ENCODE data around the gene SEMA3G. TPM values are rescaled to one million over a fixed set of nuclear protein-coding genes. Genes with fewer than 3 reads are reported as not detected.

Gene SEMA3G
- total and polyA plus RNA-seq, 8 donors: 5.7 to 36.5 (median 6.9) TPM

DNA sequence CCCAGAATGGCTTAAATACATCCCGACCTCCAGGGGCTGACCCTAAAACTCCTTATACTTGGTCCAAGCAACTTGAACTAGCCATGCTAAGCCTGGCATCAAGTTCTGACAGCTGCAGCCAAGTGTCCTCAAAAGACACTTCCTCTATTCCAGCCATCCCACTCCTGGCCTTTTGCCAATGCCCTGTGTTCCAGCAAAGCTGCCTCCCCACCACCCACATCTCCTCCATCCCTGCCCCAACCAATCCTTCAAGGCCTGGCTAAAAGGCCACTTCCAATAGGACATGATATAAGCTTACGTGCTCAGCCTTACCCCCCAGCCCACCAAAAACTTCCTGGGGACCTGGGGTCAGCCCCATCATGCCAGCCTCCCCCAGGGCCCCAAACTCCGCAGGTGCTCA, 40.9 kb downstream of the SEMA3G start:
- Histone ChIP-seq H3K36me3 (peaks cover 0 to 92% of the 10 kb centered on the region in 2 donors), H3K4me3 (no peak overlapping the region), H3K27me3 (no peaks in the 10 kb centered on the region), H3K9me3 (no peaks in the 10 kb centered on the region), H3K27ac (no peak overlapping the region), H3K4me1 (peaks cover 9 to 27% of the 10 kb centered on the region in 2 donors)
- TF ChIP-seq, protein P1, sequence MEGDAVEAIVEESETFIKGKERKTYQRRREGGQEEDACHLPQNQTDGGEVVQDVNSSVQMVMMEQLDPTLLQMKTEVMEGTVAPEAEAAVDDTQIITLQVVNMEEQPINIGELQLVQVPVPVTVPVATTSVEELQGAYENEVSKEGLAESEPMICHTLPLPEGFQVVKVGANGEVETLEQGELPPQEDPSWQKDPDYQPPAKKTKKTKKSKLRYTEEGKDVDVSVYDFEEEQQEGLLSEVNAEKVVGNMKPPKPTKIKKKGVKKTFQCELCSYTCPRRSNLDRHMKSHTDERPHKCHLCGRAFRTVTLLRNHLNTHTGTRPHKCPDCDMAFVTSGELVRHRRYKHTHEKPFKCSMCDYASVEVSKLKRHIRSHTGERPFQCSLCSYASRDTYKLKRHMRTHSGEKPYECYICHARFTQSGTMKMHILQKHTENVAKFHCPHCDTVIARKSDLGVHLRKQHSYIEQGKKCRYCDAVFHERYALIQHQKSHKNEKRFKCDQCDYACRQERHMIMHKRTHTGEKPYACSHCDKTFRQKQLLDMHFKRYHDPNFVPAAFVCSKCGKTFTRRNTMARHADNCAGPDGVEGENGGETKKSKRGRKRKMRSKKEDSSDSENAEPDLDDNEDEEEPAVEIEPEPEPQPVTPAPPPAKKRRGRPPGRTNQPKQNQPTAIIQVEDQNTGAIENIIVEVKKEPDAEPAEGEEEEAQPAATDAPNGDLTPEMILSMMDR (IDR thresholded peaks at IDR 0.05): no peak
- no peak for DNase-seq
- intact Hi-C loops (cut with DNase I): no loop called here
- ATAC-seq: no peak

DNA sequence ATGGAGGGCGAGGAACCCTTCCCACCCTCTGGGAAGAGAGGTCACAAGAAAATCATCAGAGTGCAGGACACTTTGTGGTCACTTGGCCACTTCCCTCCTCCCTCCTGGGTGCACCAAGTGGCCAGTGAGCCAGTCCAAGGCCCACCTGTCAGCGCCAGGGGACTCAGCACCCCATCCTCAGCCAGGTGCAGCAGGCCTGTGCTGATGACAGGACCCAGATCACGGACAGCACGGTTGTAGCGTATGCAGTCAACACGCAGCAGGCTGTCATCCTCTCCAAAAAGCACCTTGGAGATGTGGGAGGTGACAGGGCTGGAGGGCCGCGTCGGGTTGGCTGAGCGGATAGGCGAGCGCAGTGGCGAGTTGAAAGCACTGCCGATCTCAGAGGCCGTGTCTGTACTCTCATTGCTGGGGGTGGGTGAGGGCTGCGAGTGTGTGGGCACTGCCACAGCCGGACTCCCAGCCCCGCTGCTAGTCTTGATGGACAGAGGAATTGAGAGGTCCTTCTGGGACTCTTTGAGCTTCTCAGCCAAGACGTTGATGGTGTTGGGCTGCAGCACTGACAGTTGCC, 41.5 kb downstream of the SEMA3G start:
- intact Hi-C loops (cut with DNase I): no loop called here
- H3K27ac ChIP-seq: no peak overlapping the region
- no peaks in the 10 kb centered on the region for H3K9me3 ChIP-seq
- TF ChIP-seq, protein P1 (IDR thresholded peaks at IDR 0.05): no peak
- no peak for ATAC-seq
- peaks cover 0 to 98% of the 10 kb centered on the region in 2 donors for H3K36me3 ChIP-seq
- no peaks in the 10 kb centered on the region for H3K27me3 ChIP-seq
- no peak for DNase-seq
- peaks cover 3 to 21% of the 10 kb centered on the region in 2 donors for H3K4me1 ChIP-seq
- no peak overlapping the region for H3K4me3 ChIP-seq

DNA sequence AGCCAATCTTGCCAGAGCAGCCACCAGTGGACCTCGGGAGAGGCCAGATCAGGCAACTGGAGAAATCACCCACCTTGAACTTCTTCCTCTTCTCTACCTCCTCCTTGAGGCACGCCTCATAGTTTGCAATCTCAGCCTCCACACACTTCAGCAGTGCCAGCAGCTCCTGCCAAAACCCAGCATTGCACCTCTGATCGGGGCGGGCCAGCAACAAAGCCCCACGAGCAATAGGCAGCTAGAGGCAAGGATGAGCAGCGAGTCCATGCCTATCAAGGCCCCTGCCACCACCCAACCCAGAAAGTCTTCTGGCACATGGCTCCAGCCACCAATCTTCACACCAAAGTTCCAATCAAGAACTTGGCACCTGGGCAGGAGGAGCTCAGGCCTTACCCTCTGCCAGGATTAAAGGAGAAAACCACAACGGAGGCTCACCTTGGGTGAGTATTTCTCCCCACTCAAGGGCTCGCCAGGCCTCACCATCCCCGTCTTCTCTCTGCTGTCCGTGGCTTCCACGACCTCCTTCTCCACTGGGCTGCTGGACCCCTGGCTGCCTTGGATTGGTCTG, 42.1 kb downstream of the SEMA3G start:
- no peak overlapping the region for H3K27ac ChIP-seq
- H3K36me3 ChIP-seq: peaks cover 0 to 95% of the 10 kb centered on the region in 2 donors
- no peaks in the 10 kb centered on the region for H3K9me3 ChIP-seq
- H3K27me3 ChIP-seq: no peaks in the 10 kb centered on the region
- TF ChIP-seq, protein P1 (IDR thresholded peaks at IDR 0.05): no peak
- ATAC-seq (no peak), DNase-seq (no peak)
- peaks cover 0 to 16% of the 10 kb centered on the region in 2 donors for H3K4me1 ChIP-seq
- no peak overlapping the region for H3K4me3 ChIP-seq
- intact Hi-C loops (cut with DNase I): no loop called here

DNA sequence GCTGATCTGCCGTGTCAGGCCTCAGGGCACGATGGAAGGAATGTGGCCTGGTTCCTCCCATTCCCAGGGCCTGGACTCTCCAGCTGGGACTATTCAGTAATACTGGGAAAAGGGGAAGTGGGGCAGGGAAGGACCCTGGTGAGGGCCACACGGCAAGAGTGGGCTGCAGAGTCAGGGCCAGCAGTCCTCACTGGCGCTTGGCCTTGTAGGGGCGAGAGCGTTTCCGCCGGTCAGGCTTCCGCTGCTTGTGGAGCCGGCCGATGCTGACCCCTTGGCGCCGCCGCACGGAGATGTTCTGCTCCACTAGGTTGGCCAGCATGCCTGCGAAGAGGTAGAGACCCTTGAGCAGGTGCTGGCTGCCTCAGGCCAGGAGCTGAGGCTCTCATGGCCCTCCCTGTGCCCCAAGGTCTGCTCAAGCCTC, 42.8 kb downstream of the SEMA3G start:
- Histone ChIP-seq H3K4me3 (no peak overlapping the region), H3K9me3 (no peaks in the 10 kb centered on the region), H3K4me1 (peaks cover 0 to 9% of the 10 kb centered on the region in 2 donors), H3K27me3 (no peaks in the 10 kb centered on the region), H3K36me3 (peaks cover 0 to 88% of the 10 kb centered on the region in 2 donors), H3K27ac (no peak overlapping the region)
- TF ChIP-seq, protein P1 (IDR thresholded peaks at IDR 0.05): no peak
- DNase-seq (no peak), ATAC-seq (no peak)
- intact Hi-C loops (cut with DNase I): no loop called here

DNA sequence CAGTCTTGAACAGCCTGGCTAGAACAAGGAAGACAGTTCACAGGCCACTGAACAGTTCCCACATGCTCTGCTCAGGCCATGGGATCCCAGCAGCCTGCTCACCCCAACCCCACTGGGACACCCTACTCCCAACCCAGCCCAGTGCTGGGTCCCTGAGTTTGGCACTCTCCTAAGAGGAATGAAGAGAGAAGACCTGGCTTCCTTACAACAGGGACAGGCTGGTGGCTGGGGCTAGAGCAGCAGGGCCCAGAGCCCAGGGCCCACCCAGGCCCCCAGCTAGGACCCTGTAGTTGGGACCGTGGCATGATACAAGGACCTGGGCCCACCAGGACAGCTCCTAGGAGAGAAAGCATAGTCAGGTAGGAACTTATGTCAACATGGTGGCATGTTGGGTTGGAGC, 43.4 kb downstream of the SEMA3G start:
- peaks cover 0 to 82% of the 10 kb centered on the region in 2 donors for H3K36me3 ChIP-seq
- DNase-seq: no peak
- H3K4me3 ChIP-seq: no peak overlapping the region
- no peak overlapping the region for H3K27ac ChIP-seq
- peaks cover 0 to 3% of the 10 kb centered on the region in 2 donors for H3K4me1 ChIP-seq
- intact Hi-C loops (cut with DNase I): no loop called here
- no peak for ATAC-seq
- TF ChIP-seq, protein P1 (IDR thresholded peaks at IDR 0.05): no peak
- no peaks in the 10 kb centered on the region for H3K27me3 ChIP-seq
- no peaks in the 10 kb centered on the region for H3K9me3 ChIP-seq

Measured in left lung (tissue), 10 donors.